ENCODE results near the gene TTC28.

TTC28 gene

GRCh38 chr22:27970596-27971220, 708.9 kb downstream of the TTC28 start:
- ChIA-PET POLR2A (no interaction called here), CTCF (interaction anchor here (0.6 kb wide), 1 partner anchor 1659 kb away, joined by 3 read pairs; no protein-coding TSS in a partner anchor)
- Histone ChIP-seq H3K9me3 (ENCODE audit: control insufficient read depth, insufficient read depth, low read depth, low read length) (no peaks in the 10 kb centered on the region), H3K4me3 (ENCODE audit: low read depth, low read length) (no peak overlapping the region), H3K36me3 (ENCODE audit: control insufficient read depth in 2 of 2, insufficient read depth in 1 of 2, low read length in 2 of 2) (no peaks in the 10 kb centered on the region), H3K4me1 (ENCODE audit: control insufficient read depth, insufficient read depth, low read length) (peaks cover 12% of the 10 kb centered on the region; the same call in 1 of the 2 replicates), H3K27ac (ENCODE audit: extremely low read depth, low read depth, low read length) (no peak overlapping the region)
- TF ChIP-seq ZNF248 (tag by site-specific recombination; IDR thresholded peaks at IDR 0.05) (peak; percentile 99), ZBTB10 (tag by site-specific recombination; IDR thresholded peaks at IDR 0.05) (no peak)

- H3K9me3 ChIP-seq (ENCODE audit: control insufficient read depth, insufficient read depth, low read depth, low read length), result no peaks in the 10 kb centered on the region
- TF ChIP-seq ZNF580 (tag by site-specific recombination; IDR thresholded peaks at IDR 0.05) (no peak), ZNF2 (tag by site-specific recombination; IDR thresholded peaks at IDR 0.05) (no peak), ZNF629 (tag by site-specific recombination; IDR thresholded peaks at IDR 0.05) (no peak), ZNF623 (tag by site-specific recombination; IDR thresholded peaks at IDR 0.05) (no peak), ZNF701 (tag by site-specific recombination; IDR thresholded peaks at IDR 0.05) (no peak), ZNF639 (tag by site-specific recombination; IDR thresholded peaks at IDR 0.05) (no peak), ZNF48 (tag by site-specific recombination; IDR thresholded peaks at IDR 0.05) (no peak), REST (tag by site-specific recombination; IDR thresholded peaks at IDR 0.05) (no peak), ZNF501 (tag by site-specific recombination; IDR thresholded peaks at IDR 0.05) (no peak), ZNF610 (tag by site-specific recombination; IDR thresholded peaks at IDR 0.05; ENCODE audit: borderline replicate concordance) (no peak), OVOL3 (tag by site-specific recombination; IDR thresholded peaks at IDR 0.05) (no peak), ZNF398 (tag by site-specific recombination; IDR thresholded peaks at IDR 0.05) (no peak), KLF1 (tag by site-specific recombination; IDR thresholded peaks at IDR 0.05) (no peak), ZNF433 (tag by site-specific recombination; IDR thresholded peaks at IDR 0.05; ENCODE audit: low read depth) (no peak), ZBTB17 (tag by site-specific recombination; IDR thresholded peaks at IDR 0.05) (no peak), ZNF558 (tag by site-specific recombination; IDR thresholded peaks at IDR 0.05) (no peak), GLI4 (tag by site-specific recombination; IDR thresholded peaks at IDR 0.05) (no peak)
- ChIA-PET CTCF (no interaction called here), POLR2A (no interaction called here)
- H3K36me3 ChIP-seq (ENCODE audit: control insufficient read depth in 2 of 2, insufficient read depth in 1 of 2, low read length in 2 of 2), result no peaks in the 10 kb centered on the region
- peaks cover 16% of the 10 kb centered on the region for H3K4me1 ChIP-seq (ENCODE audit: control insufficient read depth, insufficient read depth, low read length)
- H3K4me3 ChIP-seq (ENCODE audit: low read depth, low read length), result no peak overlapping the region
- H3K27ac ChIP-seq (ENCODE audit: extremely low read depth, low read depth, low read length), result no peak overlapping the region
Observed at GRCh38 chr22:27966168-27967064, 713.2 kb downstream of the TTC28 start.

Data from HEK293 (cell line).